ENCODE results near the gene CFDP1.

CFDP1 gene

GRCh38 chr16:75264999-75265910 lies 168.0 kb downstream of the CFDP1 start:
- DNase-seq (ENCODE audit: low read depth in 2 of 2) = no peak

DNA sequence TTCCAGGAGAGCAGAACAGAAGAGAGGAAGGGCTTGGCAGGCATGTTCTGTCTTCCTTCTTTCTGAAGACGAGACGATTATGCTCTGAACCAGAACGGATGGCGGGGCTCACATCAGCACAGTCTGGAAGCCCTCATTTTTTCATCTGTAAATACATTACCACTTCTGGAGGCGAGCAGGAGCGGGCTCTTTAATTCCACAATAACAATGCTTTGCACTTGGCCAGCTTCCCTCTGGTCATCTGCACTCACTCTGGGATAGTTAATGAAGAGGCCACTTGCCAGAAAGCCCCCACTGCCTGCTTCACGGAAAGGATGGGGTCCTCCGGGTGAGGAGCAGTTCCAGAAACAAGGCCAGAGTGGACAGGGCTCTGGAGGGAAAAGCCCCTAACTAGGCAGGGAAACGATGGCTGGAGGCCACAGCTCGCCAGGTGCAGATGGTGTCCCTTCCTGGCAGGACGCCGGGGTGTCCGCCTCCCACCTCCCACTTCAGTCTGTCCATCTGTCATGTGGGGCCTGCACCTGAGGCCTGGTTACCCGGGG lies 168.8 kb downstream of the CFDP1 start:
- DNase-seq (ENCODE audit: low read depth in 2 of 2) = no peak

DNA sequence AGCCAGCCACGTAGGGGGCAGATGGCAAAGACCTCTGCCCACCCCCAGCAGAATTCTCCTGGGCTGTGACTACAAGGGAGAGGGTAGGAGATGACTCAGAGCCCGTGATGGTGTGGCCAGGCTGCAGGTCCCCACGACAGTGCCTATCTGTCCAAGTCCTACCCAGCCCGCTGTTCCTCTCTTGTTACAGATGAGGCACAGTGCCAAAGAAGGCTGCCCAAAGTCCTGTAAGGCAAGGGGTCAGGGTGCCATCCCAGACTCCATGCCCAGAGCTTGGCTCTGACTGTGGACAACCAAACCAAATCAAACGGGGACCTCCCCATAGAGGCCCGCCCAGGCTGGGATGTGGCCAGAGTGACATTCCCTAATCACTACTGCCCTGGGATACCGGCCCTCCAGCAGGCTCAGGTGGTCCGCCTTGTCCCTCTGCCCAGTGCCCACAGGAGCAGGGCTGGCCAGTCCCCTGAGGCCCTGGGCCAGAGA lies 169.3 kb downstream of the CFDP1 start:
- DNase-seq (ENCODE audit: low read depth in 2 of 2) = no peak

GRCh38 chr16:75263291-75263962 lies 169.9 kb downstream of the CFDP1 start:
- DNase-seq (ENCODE audit: low read depth in 2 of 2) = no peak

DNA sequence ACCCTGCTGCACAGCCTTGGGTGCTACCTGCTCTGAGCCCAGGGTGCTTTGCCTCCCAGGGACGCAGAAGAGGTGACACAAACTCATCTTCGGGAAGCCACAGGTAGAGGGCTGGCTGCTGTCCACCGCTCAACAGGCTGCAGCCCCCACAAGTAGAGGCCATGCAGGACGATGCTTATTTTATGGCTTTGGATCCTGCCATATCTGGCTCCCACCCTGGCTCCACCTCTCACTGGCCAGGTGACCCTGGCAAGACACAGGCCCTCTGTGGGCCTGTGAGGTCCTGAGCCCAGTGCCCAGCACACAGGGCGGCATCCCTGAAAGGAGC lies 170.5 kb downstream of the CFDP1 start:
- no peak for DNase-seq (ENCODE audit: low read depth in 2 of 2)

GRCh38 chr16:75262104-75262799 lies 171.1 kb downstream of the CFDP1 start:
- DNase-seq (ENCODE audit: low read depth in 2 of 2) = no peak

DNA sequence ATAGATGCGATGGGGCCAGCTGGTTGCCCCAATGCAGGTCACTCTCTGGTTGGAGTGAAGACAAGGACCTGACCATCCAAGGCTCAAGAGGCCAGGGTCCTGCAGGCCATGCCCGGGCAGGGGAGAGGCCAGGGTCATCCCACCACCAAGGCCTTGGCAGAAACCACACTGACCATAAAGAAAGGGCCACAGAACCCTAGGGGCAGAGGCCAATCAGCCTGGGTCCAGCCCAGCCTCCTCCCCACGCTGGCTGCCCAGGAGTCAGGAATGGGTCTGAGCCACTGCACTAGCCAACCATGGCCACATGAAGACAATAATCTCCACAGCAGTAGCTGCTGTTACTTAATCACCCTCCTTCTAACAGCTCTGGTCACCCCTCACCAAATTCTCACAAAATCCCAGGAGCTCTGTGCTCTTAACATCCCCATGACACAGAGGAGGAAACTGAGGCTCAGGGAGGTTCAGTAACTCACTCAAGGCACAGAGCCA lies 171.7 kb downstream of the CFDP1 start:
- DNase-seq (ENCODE audit: low read depth in 2 of 2) = no peak

GRCh38 chr16:75260851-75261589 lies 172.3 kb downstream of the CFDP1 start:
- DNase-seq (ENCODE audit: low read depth in 2 of 2) = no peak

- no peak for DNase-seq (ENCODE audit: low read depth in 2 of 2)
These were observed 174.5 kb downstream of the CFDP1 start for GRCh38 chr16:75258807-75259141.

GRCh38 chr16:75257886-75258806 lies 175.2 kb downstream of the CFDP1 start:
- no peak for DNase-seq (ENCODE audit: low read depth in 2 of 2)

DNA sequence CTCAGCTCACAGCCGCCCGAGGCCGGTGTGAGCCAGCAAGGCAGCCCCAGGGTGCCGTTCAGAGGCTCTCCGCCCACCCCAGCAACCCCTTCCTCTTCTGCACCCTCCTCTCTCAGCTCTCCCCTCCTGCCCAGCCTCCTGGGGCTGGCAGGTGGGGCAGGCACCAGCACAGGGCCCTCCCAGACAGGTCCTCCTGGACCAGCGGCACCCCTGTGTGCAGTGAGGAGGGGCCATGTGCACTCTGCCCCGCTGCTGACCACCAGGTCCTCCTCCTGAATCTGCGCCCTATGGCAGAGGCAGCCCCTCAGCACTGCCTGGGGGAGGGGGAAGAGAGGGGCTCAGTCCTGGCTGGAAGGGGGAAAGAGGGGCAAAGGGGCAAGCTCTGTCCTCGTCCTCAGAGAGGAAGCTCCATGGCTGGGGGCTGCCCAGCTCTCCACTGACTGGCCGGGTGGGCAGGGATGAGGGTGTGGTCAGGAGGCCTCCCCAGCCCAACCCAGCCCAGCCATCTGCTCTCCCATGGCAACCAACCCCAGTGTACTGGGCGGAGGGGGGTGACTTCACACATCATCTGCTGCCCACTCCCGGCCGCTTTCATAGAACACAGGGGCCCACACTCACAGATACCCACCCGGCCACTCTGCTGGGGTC lies 176.5 kb downstream of the CFDP1 start:
- DNase-seq (ENCODE audit: low read depth in 2 of 2) = no peak

DNA sequence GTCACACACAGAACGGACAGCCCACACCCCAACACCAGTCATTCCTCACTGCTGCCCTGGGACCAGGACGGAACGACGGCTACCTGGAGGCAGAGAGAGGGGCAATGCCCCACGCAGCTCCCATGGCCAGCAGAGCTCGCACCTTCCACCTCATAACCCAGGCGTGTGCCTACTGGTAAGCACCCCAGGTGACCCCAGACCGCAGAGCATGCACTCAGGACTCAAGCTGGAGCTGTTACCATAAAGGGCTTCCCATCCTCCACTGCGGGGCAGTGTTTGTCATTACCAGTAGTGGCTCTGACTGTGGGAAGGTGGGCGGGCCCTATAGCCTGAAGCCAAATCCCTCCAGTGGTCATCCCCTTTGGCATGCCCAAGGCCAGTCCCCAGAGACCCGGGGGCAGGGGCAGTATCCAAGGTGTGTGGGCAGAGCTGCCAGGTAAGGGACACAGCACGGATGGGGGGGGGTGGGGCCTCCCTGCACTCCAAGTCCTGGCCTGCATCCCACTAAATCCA lies 177.2 kb downstream of the CFDP1 start:
- no peak for DNase-seq (ENCODE audit: low read depth in 2 of 2)

GRCh38 chr16:75254359-75254837 lies 178.9 kb downstream of the CFDP1 start:
- no peak for DNase-seq (ENCODE audit: low read depth in 2 of 2)

GRCh38 chr16:75252946-75253911 lies 180.1 kb downstream of the CFDP1 start:
- no peak for DNase-seq (ENCODE audit: low read depth in 2 of 2)

DNA sequence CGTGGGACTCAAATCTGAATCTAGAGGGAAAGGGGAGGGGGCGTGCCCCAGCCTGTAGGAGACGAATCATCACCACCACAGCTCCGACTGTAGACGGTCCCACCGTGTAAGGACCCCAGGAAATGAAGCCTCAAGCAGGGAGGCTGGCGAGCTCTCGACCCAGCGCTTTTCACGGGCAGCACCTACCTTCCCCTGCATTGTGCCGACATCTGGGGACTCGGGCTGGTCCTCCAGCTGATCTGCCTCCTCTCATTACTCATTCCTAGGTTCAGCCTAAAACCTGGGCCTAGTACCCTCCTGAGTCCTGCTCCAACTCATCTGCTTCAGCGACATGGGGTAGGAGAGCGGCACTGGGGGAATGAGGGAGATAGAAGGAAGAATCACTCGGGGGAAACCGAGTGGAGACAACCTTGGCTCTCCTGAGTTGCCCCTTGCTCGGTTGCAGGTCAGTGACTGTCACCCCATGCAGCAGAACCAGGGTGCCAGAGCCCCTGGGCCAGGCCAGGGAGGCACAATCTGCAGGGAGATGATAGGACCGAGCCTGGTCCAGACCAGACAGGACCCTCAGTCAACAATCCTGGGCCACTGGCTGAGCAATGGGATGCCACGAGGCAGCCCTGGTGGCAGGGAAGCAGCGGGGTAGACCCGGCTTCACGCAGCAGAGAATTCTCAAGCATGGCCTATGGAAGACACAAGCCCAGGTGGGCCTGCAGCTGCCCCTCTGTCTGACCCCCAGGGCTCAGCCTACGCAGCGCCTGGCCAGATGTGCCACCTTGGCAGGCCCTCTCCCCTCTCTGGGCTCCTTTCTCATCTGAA lies 181.0 kb downstream of the CFDP1 start:
- no peak for DNase-seq (ENCODE audit: low read depth in 2 of 2)

- DNase-seq (ENCODE audit: low read depth in 2 of 2) = no peak
These were observed 181.8 kb downstream of the CFDP1 start, which contains the start of gene BCAR1 for GRCh38 chr16:75251280-75252048. TSS of gene BCAR1 (minus strand) at chr16:75251624. CDS start at chr16:75251482, 142 bp downstream.
